HEK293T (cell line): Measurements from ENCODE around the gene ATG3.

Experiments used
- CTCF ChIA-PET: fragments of 350-600 bp; formaldehyde crosslinking; extraction: SDS; loops from one replicate; lab custom pipeline; 2021; ENCODE audit warnings: antibody characterized with exemption, inconsistent platforms; lab: Yijun Ruan, JAX
- POLR2A ChIA-PET: fragments of 350-600 bp; formaldehyde crosslinking; extraction: SDS; loops from one replicate; lab custom pipeline; 2020; ENCODE audit warnings: antibody characterized with exemption, inconsistent platforms; lab: Yijun Ruan, JAX
- DNase-seq: peaks from one replicate; pipeline ENCODE4 v3.0.0; 2012; ENCODE audit warnings: mixed read lengths; ENCODE audit errors: extremely low spot score
- ARNT ChIP-seq: fragments of 450-650 bp; IDR thresholded peaks from 2 replicates; pipeline ENCODE4 v1.6.1; 2017; ENCODE audit warnings: mild to moderate bottlenecking
- BHLHE40 ChIP-seq: fragments of 450-650 bp; IDR thresholded peaks from 2 replicates; pipeline ENCODE4 v1.6.1; 2016; ENCODE audit warnings: mild to moderate bottlenecking, moderate library complexity, borderline replicate concordance
- CTBP1 ChIP-seq: fragments of 450-650 bp; IDR thresholded peaks from 2 replicates; pipeline ENCODE4 v1.6.1; 2016; ENCODE audit warnings: borderline replicate concordance
- ELF4 ChIP-seq: fragments of 450-650 bp; IDR thresholded peaks from 2 replicates; pipeline ENCODE4 v1.6.1; 2017; ENCODE audit warnings: antibody characterized with exemption
- FOXA1 ChIP-seq: fragments of 450-650 bp; IDR thresholded peaks from 2 replicates; pipeline ENCODE4 v1.6.1; 2016; ENCODE audit warnings: mild to moderate bottlenecking
- FOXK2 ChIP-seq: fragments of 450-650 bp; IDR thresholded peaks from 2 replicates; pipeline ENCODE4 v1.6.1; 2016; ENCODE audit warnings: mild to moderate bottlenecking
- FOXM1 ChIP-seq: fragments of 450-650 bp; IDR thresholded peaks from 2 replicates; pipeline ENCODE4 v1.6.1; 2017; ENCODE audit warnings: mild to moderate bottlenecking, borderline replicate concordance
- HDGF ChIP-seq: fragments of 450-650 bp; IDR thresholded peaks from 2 replicates; pipeline ENCODE4 v1.6.1; 2017; ENCODE audit warnings: antibody characterized with exemption, borderline replicate concordance
- L3MBTL2 ChIP-seq: fragments of 450-650 bp; conservative IDR thresholded peaks from 2 replicates; pipeline ENCODE4 v1.6.1; 2016; ENCODE audit warnings: mild to moderate bottlenecking
- LEF1 ChIP-seq: fragments of 450-650 bp; IDR thresholded peaks from 2 replicates; pipeline ENCODE4 v1.6.1; 2017; ENCODE audit warnings: mild to moderate bottlenecking, borderline replicate concordance
- NFRKB ChIP-seq: fragments of 450-650 bp; IDR thresholded peaks from 2 replicates; pipeline ENCODE4 v1.6.1; 2016; ENCODE audit warnings: mild to moderate bottlenecking, moderate library complexity
- SP1 ChIP-seq: fragments of 450-650 bp; IDR thresholded peaks from 2 replicates; pipeline ENCODE4 v1.6.1; 2017
- SUZ12 ChIP-seq: fragments of 450-650 bp; IDR thresholded peaks from 2 replicates; pipeline ENCODE4 v1.6.1; 2016; ENCODE audit warnings: mild to moderate bottlenecking
- TARDBP ChIP-seq: fragments of 450-650 bp; IDR thresholded peaks from 2 replicates; pipeline ENCODE4 v1.6.1; 2016
- ZNF384 ChIP-seq: fragments of 450-650 bp; IDR thresholded peaks from 2 replicates; pipeline ENCODE4 v1.6.1; 2016
- TF ChIP-seq, protein P1 (sequence below): fragments of 450-650 bp; IDR thresholded peaks from 2 replicates; pipeline ENCODE4 v1.6.1; 2016

Gene ATG3

DNA sequence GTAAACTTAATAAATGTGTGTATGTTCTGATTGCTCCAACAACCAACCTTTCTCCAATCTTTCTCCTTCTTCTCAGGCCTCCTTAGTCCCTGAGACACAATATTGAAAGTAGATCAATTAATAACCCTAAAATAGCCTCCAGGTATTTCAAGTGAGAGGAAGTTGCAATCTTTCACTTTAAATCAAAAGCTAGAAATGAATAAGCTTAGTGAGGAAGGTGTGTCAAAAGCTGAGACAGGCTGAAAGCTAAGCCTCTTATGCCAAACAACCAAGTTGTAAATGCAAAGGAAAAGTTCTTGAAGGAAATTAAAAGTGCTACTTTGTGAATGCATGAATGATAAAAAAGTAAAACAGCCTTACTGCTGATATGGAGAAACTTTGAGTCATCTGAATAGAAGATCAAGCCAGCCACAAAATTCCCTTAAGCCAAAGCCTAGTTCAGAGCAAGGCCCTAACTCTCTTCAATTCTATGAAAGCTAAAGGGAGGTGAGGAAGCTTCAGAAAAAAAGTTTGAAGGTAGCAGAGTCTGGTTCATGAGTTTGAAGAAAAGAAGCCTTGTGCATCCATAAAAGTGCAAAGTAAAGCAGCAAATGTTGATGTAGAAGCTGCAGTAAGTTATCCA is 40.6 kb upstream of the ATG3 start:
- no peak for TF ChIP-seq LEF1
- TF ChIP-seq, protein P1, sequence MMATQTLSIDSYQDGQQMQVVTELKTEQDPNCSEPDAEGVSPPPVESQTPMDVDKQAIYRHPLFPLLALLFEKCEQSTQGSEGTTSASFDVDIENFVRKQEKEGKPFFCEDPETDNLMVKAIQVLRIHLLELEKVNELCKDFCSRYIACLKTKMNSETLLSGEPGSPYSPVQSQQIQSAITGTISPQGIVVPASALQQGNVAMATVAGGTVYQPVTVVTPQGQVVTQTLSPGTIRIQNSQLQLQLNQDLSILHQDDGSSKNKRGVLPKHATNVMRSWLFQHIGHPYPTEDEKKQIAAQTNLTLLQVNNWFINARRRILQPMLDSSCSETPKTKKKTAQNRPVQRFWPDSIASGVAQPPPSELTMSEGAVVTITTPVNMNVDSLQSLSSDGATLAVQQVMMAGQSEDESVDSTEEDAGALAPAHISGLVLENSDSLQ, result no peak
- no peak for TF ChIP-seq SP1
- no peak for TF ChIP-seq ARNT
- TF ChIP-seq FOXK2, result no peak
- no peak for TF ChIP-seq L3MBTL2
- TF ChIP-seq BHLHE40, result no peak
- TF ChIP-seq TARDBP, result no peak
- TF ChIP-seq SUZ12, result no peak
- no peak for TF ChIP-seq NFRKB
- TF ChIP-seq FOXA1, result no peak
- TF ChIP-seq CTBP1, result no peak
- TF ChIP-seq FOXM1, result no peak
- TF ChIP-seq HDGF, result no peak
- no peak for TF ChIP-seq ELF4
- no peak for TF ChIP-seq ZNF384
- CTCF ChIA-PET, result no interaction called here
- POLR2A ChIA-PET, result interaction anchor here (0.9 kb wide), 1 partner anchor 40 kb away, joined by 4 read pairs; the partner anchor contains the start of genes ATG3 and SLC35A5
- no peak for DNase-seq

GRCh38 chr3:112598731-112599130 is 37.0 kb upstream of the ATG3 start:
- TF ChIP-seq FOXK2 (no peak), CTBP1 (no peak), SP1 (no peak), ELF4 (no peak), ARNT (no peak), SUZ12 (no peak), LEF1 (no peak), FOXM1 (no peak), FOXA1 (no peak), TARDBP (no peak), L3MBTL2 (no peak), NFRKB (no peak), BHLHE40 (no peak), ZNF384 (no peak), HDGF (no peak)
- TF ChIP-seq, protein P1, result no peak
- CTCF ChIA-PET, result interaction anchor here (1.0 kb wide), 1 partner anchor 215 kb away, joined by 3 read pairs; no protein-coding TSS in a partner anchor
- POLR2A ChIA-PET, result no interaction called here
- DNase-seq, result no peak

GRCh38 chr3:112597945-112598344 is 36.2 kb upstream of the ATG3 start:
- no peak for TF ChIP-seq FOXK2
- TF ChIP-seq HDGF, result no peak
- ChIA-PET POLR2A (no interaction called here), CTCF (interaction anchor here (1.0 kb wide), 1 partner anchor 216 kb away, joined by 3 read pairs; no protein-coding TSS in a partner anchor)
- DNase-seq, result no peak

DNA sequence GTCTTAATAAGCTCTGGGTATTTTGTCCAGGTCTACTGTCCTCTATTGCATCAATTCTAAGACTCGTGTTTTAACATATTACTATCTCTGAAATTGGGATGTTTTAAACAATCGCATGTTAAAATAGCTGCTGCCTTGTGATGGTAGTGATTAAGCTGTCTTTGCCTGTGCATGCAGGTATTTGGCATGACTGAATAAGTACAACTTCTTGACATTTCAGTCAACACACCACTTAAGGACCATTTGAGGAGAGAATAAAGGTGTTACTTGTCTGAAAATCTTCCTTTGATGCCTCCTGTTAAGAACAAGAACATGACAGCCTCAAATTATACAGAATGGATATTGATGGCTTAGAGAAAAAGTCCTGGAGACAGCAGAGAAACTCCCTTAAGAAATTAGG is 33.1 kb upstream of the ATG3 start:
- CTCF ChIA-PET, result no interaction called here
- DNase-seq, result no peak
- TF ChIP-seq FOXM1 (no peak), ZNF384 (no peak), FOXK2 (no peak), SP1 (no peak), TARDBP (no peak), SUZ12 (no peak), FOXA1 (no peak), NFRKB (no peak), ELF4 (no peak), BHLHE40 (no peak)
- TF ChIP-seq, protein P1, result no peak
- POLR2A ChIA-PET, result no interaction called here

DNA sequence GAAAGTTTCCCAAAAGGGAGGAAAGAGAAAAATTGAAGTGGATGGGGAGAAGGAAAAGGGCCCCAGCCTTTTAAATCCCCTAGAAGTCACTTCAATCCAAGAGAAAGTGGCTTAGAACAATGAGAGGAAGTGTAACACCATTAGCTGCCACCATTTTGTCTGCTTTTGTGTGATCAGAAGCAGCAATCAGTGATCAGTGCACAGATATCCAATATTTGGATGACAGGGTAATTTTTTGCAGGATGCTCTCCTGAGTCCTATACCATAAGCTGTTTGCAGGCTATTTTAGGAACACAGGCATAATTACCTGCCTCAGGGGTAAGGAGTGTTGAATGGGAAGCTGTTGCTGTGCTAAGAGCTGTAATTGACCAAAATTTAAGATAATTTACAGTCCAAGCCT is 31.5 kb upstream of the ATG3 start:
- TF ChIP-seq FOXK2 (no peak), TARDBP (no peak), CTBP1 (no peak), SP1 (no peak), FOXA1 (no peak), LEF1 (no peak), BHLHE40 (no peak), NFRKB (no peak), ARNT (no peak), HDGF (no peak), ELF4 (no peak), SUZ12 (no peak), L3MBTL2 (no peak), FOXM1 (no peak), ZNF384 (no peak)
- TF ChIP-seq, protein P1, result no peak
- CTCF ChIA-PET, result no interaction called here
- POLR2A ChIA-PET, result no interaction called here
- no peak for DNase-seq

GRCh38 chr3:112587336-112587735 is 25.6 kb upstream of the ATG3 start:
- POLR2A ChIA-PET, result no interaction called here
- CTCF ChIA-PET, result no interaction called here
- no peak for DNase-seq

More at GRCh38 chr3:112587336-112587735, 25.6 kb upstream of the ATG3 start:
- no peak for TF ChIP-seq ZNF384
- no peak for TF ChIP-seq LEF1
- no peak for TF ChIP-seq HDGF
- no peak for TF ChIP-seq ELF4
- TF ChIP-seq FOXK2, result no peak
- TF ChIP-seq SP1, result no peak
- TF ChIP-seq FOXA1, result no peak
- TF ChIP-seq FOXM1, result no peak
- TF ChIP-seq CTBP1, result no peak
- TF ChIP-seq TARDBP, result no peak
- TF ChIP-seq L3MBTL2, result no peak
- TF ChIP-seq ARNT, result no peak
